Kidney epithelial cell (primary cell): Measurements from ENCODE around the gene RIC1. TPM values are rescaled to one million over a fixed set of nuclear protein-coding genes. Genes with fewer than 3 reads are reported as not detected.
"Not testable (repeated sequence)": the region's sequence is repeated elsewhere in the genome, so short reads cannot be mapped to it uniquely, and the experiment has no call there.

ENCODE experiments used
- DNase-seq: peaks from one replicate; pipeline ENCODE4 v3.0.0-alpha.2; 2010; ENCODE audit warnings: low read depth
- H3K27me3 ChIP-seq: 2 replicates; pipeline ENCODE4 v1.6.0; 2011; ENCODE audit warnings: low read length; ENCODE audit not compliant: control insufficient read depth, insufficient read depth
- H3K36me3 ChIP-seq: 2 replicates; pipeline ENCODE4 v1.5.1; 2011; ENCODE audit warnings: low read length; ENCODE audit not compliant: control insufficient read depth, insufficient read depth
- H3K4me3 ChIP-seq: 2 replicates; pipeline ENCODE4 v1.5.1; 2011; ENCODE audit warnings: low read depth, mild to moderate bottlenecking, control low read depth, low read length
- total RNA-seq: library from RNA; depleted of rRNA; stranded (reverse); fragments of >200 nt; gene quantifications from 2 replicates; pipeline ENCODE4 v1.2.3, GENCODE V29; 2015
- TF ChIP-seq, protein P1 (sequence below): IDR thresholded peaks from 2 replicates; pipeline ENCODE4 v1.5.1; 2011; ENCODE audit warnings: mild to moderate bottlenecking, moderate library complexity, low read length, control low read depth, inconsistent platforms; ENCODE audit not compliant: insufficient read depth, poor library complexity, severe bottlenecking

RIC1 gene
- total RNA-seq, 1 donor from 2014 or later: 16.8 TPM

DNA sequence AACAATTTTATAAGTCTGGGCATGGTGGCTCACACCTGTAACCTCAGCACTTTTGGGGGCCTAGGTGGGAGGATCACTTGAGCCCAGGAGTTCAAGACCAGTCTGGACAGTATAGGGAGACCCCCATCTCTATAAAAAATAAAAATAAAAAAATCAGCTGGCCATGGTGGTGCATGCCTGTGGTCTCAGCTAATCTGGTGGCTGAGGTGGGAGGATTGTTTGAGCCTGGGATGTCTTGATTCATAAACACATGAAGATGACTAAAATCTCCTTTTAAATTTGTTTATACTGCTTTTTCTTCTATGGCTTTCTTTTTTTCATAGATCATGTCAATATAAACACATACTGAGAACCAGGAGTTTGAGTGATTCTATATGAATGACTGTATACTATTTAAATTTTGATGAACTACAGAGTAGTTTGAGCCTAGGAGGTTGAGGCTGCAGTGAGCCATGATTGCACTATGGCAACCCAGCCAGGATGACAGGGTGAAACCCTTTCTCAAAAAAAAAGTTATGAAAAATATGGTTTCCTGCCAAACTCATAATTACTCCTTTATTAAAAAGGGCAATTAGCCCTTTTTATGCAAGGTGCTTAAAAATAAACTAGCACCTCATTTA lies 14.2 kb downstream of the RIC1 start:
- Histone ChIP-seq H3K27me3 (no peaks in the 10 kb centered on the region), H3K4me3 (no peak overlapping the region), H3K36me3 (no peaks in the 10 kb centered on the region)
- DNase-seq: no peak
- TF ChIP-seq, protein P1, sequence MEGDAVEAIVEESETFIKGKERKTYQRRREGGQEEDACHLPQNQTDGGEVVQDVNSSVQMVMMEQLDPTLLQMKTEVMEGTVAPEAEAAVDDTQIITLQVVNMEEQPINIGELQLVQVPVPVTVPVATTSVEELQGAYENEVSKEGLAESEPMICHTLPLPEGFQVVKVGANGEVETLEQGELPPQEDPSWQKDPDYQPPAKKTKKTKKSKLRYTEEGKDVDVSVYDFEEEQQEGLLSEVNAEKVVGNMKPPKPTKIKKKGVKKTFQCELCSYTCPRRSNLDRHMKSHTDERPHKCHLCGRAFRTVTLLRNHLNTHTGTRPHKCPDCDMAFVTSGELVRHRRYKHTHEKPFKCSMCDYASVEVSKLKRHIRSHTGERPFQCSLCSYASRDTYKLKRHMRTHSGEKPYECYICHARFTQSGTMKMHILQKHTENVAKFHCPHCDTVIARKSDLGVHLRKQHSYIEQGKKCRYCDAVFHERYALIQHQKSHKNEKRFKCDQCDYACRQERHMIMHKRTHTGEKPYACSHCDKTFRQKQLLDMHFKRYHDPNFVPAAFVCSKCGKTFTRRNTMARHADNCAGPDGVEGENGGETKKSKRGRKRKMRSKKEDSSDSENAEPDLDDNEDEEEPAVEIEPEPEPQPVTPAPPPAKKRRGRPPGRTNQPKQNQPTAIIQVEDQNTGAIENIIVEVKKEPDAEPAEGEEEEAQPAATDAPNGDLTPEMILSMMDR: no peak

DNA sequence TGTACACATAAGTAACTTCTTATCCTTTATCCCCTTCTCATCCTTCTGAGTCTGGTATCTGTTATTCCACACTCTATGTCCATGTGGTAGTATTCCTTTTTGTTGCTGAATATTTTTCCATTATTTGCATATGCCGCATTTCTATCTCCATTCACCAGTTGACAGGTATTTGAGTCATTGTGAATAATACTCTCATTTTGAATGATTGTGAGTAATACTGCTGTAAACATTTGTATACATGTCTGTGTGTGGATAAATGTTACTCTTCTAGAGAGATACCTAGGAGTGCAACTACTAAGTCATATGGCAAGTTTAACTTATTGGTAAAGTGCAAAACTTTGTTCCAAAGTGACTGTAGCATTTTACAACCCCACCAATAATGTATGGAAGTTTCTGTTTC lies 15.6 kb downstream of the RIC1 start:
- DNase-seq: no peak
- TF ChIP-seq, protein P1: no peak

GRCh38 chr9:5646116-5646515 lies 17.2 kb downstream of the RIC1 start:
- H3K36me3 ChIP-seq: no peaks in the 10 kb centered on the region
- H3K4me3 ChIP-seq: no peak overlapping the region
- H3K27me3 ChIP-seq: no peaks in the 10 kb centered on the region
- TF ChIP-seq, protein P1: no peak
- DNase-seq: no peak

More for the DNA sequence above, 15.6 kb downstream of the RIC1 start:
- Histone ChIP-seq H3K27me3 (no peaks in the 10 kb centered on the region), H3K36me3 (no peaks in the 10 kb centered on the region), H3K4me3 (no peak overlapping the region)

- TF ChIP-seq, protein P1: no peak
These were observed 21.6 kb downstream of the RIC1 start for GRCh38 chr9:5650356-5651105.

DNA sequence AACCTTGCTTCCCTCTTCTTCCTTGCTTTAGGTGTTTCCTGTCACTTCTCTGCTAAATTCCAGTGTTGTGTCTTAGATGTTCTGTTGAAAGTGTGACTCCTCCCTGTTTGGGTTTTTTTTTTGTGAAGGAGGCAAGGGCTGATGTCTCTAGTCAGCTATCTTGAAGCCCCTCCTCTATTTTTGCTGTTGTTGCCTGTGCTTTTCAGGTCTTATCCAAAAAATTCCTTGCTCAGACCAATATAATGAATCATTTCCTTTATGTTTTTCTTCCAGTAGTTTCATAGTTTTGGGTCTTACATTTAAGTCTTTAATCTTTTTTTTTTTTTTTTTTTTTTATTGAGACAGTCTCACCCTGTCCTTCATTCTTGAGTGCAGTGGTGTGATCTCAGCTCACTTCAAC lies 22.3 kb downstream of the RIC1 start:
- no peak for DNase-seq
- no peaks in the 10 kb centered on the region for H3K27me3 ChIP-seq
- TF ChIP-seq, protein P1: no peak
- no peaks in the 10 kb centered on the region for H3K36me3 ChIP-seq
- H3K4me3 ChIP-seq: no peak overlapping the region

More at GRCh38 chr9:5650356-5651105, 21.6 kb downstream of the RIC1 start:
- Histone ChIP-seq H3K4me3 (no peak overlapping the region), H3K27me3 (no peaks in the 10 kb centered on the region), H3K36me3 (no peaks in the 10 kb centered on the region)
- no peak for DNase-seq

DNA sequence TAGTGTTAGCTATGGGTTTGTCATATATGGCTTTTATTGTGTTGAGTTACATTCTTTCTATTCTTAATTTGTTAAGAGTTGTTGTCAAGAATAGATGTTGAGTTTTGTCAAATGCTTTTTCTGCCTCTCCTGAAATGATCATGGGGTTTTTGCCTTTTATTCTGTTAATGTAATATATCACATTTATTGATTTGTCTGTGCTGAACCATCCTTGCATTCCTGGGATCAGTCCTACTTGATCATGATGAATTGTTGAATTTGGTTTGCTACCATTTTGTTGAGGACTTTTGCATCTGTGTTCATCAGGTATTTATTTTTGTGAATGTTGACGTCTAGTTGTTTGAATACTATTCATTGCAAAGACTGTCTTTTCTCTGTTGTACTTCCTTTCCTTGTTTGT lies 23.9 kb downstream of the RIC1 start:
- Histone ChIP-seq H3K27me3 (no peaks in the 10 kb centered on the region), H3K4me3 (no peak overlapping the region), H3K36me3 (no peaks in the 10 kb centered on the region)
- DNase-seq: no peak
- TF ChIP-seq, protein P1: no peak

GRCh38 chr9:5662804-5663203 lies 33.9 kb downstream of the RIC1 start:
- not testable (repeated sequence) for DNase-seq, H3K27me3 ChIP-seq, H3K36me3 ChIP-seq, H3K4me3 ChIP-seq
